ENCODE data around the gene ARRDC2. TPM values are rescaled to one million over a fixed set of nuclear protein-coding genes. Genes with fewer than 3 reads are reported as not detected.
"Not testable (repeated sequence)": the region's sequence is repeated elsewhere in the genome, so short reads cannot be mapped to it uniquely, and the experiment has no call there.

Gene ARRDC2
- total RNA-seq, 1 donor from 2014 or later: 82.7 TPM

GRCh38 chr19:17985037-17985818, 22.7 kb upstream of the ARRDC2 start:
- H3K4me1 ChIP-seq: no peaks in the 10 kb centered on the region
- no peak overlapping the region for H3K27ac ChIP-seq
- no peaks in the 10 kb centered on the region for H3K27me3 ChIP-seq
- no peaks in the 10 kb centered on the region for H3K9me3 ChIP-seq
- no peak for ATAC-seq
- intact Hi-C loops (cut with DNase I): no loop called here
- H3K36me3 ChIP-seq: no peaks in the 10 kb centered on the region
- no peak for DNase-seq
- no peak overlapping the region for H3K4me3 ChIP-seq
- no peak for TF ChIP-seq CTCF (IDR thresholded peaks at IDR 0.05)

DNA sequence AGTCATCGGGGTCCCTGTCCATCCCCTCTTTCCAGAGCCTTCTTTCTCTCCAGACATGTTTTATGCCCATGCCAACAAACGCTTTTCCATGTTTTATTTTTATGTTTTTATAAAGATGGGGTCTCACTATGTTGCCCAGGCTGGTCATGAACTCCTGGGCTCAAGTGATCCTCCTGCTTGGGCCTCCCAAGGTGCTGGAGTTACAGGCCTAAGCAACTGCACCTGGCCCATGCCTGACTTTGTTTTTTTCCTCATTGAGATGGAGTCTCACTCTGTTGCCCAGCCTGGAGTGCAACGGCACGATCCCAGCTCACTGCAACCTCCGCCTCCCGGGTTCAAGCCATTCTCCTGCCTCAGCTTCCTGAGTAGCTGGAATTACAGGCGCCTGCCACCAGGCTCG, 21.4 kb upstream of the ARRDC2 start:
- intact Hi-C loops (cut with DNase I); ATAC-seq: not testable (repeated sequence)

DNA sequence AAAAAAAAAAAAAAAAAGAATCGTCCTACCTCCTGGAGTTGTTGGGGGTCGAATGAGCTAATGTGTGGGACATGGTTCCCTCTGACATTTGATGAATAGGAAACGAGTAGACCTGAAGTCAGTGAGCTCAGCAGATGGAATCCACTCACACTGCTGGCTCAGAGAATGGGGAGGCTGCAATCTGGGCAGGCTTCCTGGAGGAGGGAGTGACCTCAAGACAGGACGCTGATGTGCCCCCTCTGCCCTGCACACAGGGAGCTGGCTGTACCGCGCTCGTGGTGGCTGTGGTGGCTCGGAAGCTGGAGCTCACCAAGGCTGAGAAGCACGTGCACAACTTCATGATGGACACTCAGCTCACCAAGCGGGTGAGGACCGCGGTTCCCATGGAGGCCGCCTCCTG, 19.8 kb upstream of the ARRDC2 start:
- intact Hi-C loops (cut with DNase I): no loop called here
- no peaks in the 10 kb centered on the region for H3K9me3 ChIP-seq
- TF ChIP-seq CTCF (IDR thresholded peaks at IDR 0.05): no peak
- no peaks in the 10 kb centered on the region for H3K27me3 ChIP-seq
- H3K27ac ChIP-seq: no peak overlapping the region
- H3K4me3 ChIP-seq: no peak overlapping the region
- ATAC-seq (no peak), DNase-seq (no peak)
- H3K4me1 ChIP-seq: no peaks in the 10 kb centered on the region
- no peaks in the 10 kb centered on the region for H3K36me3 ChIP-seq

More for the DNA sequence above, 21.4 kb upstream of the ARRDC2 start:
- H3K9me3 ChIP-seq, DNase-seq, H3K36me3 ChIP-seq, H3K27me3 ChIP-seq, H3K27ac ChIP-seq, H3K4me3 ChIP-seq, H3K4me1 ChIP-seq: not testable (repeated sequence)

DNA sequence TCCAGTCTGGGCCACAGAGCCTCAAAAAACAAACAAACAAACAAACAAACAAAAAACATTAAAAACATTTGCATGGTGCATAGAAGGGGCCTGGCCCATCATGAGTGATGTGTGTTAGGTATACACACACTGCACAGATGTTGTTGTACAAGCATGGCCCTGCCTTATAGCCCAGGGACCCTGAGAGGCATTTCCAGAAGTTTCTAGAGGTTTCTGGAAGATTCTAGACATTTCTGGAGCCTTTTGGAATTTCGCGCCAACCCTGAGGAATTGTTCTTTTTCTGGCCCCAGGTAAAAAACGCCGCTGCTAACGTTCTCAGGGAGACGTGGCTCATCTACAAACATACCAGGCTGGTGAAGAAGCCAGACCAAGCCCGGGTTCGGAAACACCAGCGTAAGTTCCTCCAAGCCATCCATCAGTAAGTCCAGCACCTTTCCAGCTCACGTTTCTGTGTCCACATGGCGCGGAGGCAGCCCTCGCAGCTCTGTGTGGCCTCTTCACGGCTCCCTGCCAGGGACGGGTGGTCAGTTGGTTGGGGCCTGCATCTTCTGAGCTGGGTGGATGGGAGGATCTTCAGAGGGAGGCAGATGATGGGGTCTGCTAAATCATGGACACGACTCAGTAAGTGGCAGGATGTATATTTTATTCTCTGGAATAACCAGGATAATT, 18.4 kb upstream of the ARRDC2 start:
- Histone ChIP-seq H3K27me3 (no peaks in the 10 kb centered on the region), H3K27ac (no peak overlapping the region), H3K4me1 (no peaks in the 10 kb centered on the region), H3K9me3 (no peaks in the 10 kb centered on the region), H3K36me3 (no peaks in the 10 kb centered on the region), H3K4me3 (no peak overlapping the region)
- no peak for DNase-seq
- ATAC-seq: no peak
- intact Hi-C loops (cut with DNase I): loop anchor here (10.0 kb wide), 1 partner anchor 115 kb away; the partner anchor contains the start of gene SLC5A5
- TF ChIP-seq CTCF (IDR thresholded peaks at IDR 0.05): no peak

DNA sequence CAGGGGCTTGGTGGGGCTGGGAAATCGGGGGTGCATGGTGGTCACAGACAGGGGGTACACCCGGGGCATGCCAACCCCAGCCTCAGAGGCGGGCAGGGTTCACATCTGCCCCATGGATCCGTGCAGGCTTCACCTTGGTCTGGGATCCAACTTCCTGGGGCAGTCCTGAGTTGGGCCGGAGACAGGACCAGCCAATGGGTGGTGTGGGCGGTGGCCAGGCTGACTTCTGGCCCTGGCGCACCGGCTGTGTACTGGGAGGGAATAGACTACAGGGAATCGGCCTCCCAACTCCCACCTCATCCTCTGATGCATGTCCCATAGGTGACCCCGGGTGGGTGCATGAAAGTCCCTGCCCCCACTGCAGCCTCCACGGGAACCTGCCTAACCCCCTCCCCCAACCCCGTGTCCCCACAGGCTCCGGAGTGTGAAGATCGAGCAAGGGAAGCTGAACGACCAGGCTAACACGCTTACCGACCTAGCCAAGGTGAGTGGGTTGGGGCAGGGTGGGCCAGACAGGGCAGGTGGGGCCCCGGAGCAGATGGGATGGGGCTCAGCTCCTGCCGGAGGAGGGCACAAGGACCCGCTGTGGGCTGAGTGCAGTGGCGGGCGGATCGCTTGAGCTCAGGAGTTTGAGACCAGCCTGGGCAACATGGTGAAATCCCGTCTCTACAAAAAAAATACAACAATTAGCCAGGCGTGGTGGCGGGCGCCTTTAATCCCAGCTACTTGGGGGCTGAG, 14.7 kb upstream of the ARRDC2 start:
- Histone ChIP-seq H3K27me3 (no peaks in the 10 kb centered on the region), H3K4me3 (no peak overlapping the region), H3K36me3 (no peaks in the 10 kb centered on the region), H3K9me3 (no peaks in the 10 kb centered on the region), H3K27ac (no peak overlapping the region), H3K4me1 (no peaks in the 10 kb centered on the region)
- no peak for TF ChIP-seq CTCF (IDR thresholded peaks at IDR 0.05)
- ATAC-seq (no peak), DNase-seq (no peak)
- intact Hi-C loops (cut with DNase I): loop anchor here (10.0 kb wide), 1 partner anchor 118 kb away; the partner anchor contains the start of gene SLC5A5

Data from upper lobe of right lung (tissue), 1 donor.